Superior temporal gyrus (tissue), 1 donor: ENCODE results near the gene LCK.
"Not testable (repeated sequence)": the region's sequence is repeated elsewhere in the genome, so short reads cannot be mapped to it uniquely, and the experiment has no call there.

Experiments
- DNase-seq: peaks from one replicate; pipeline ENCODE4 v3.0.0-alpha.2; 2016; ENCODE audit errors: extremely low spot score

LCK gene

DNA sequence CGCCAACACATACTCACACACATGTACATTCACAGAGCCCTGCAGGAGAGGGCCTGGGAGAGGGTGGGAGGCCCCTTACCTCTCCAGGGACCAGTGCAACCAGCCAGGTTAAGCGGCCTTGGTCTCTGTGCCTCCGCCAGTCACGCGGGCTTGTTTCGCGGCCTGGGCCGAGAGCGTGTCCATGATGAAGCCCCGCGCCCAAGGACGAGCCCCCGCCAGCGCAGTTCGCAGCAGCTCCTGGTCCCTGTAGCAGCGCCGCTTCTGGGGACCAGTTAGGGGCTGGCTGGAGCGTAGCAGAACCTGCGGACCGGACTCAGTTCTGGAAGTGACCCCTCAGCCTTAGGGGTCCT, 11.3 kb upstream of the LCK start:
- no peak for DNase-seq

DNA sequence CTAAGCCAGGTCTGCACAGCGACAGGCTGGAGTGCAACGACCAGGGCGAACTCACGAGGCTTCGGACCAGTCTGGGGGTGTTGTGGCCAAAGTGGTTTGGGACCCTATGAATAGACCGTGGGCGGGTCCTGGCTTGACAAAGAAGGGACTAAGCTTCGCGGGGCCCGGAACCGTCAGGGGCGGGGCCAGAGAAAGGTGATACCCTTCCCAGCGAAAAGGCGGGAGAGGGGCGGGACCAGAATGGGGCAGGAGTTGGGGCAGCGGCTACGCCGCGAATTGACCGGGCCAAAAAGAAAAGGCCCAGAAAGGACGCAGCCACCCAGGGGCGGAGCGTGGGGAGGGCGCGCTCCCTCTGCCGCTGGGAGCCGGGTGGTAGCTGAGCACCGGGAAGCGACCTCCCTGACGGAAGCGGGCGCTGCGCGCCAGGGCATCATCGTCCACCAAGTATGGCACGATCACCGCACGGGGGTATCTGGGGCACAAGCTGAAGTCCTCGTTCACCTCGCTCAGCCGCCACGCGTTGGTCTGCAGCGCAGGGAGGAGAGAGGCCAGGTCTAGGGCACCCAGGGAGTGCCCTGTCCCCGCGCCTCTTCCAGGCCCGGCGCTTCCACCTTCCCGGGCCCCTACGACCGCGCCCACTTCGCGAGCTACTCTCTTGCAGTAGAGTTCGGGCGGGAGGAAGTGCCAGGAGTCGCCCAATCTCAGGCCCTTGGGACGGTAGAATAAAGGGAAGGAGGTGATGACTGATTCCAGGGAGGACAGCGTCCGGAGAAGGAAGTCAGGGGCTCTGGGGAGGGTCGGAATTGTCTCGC, 10.7 kb upstream of the LCK start:
- peak; percentile 65 for DNase-seq

DNA sequence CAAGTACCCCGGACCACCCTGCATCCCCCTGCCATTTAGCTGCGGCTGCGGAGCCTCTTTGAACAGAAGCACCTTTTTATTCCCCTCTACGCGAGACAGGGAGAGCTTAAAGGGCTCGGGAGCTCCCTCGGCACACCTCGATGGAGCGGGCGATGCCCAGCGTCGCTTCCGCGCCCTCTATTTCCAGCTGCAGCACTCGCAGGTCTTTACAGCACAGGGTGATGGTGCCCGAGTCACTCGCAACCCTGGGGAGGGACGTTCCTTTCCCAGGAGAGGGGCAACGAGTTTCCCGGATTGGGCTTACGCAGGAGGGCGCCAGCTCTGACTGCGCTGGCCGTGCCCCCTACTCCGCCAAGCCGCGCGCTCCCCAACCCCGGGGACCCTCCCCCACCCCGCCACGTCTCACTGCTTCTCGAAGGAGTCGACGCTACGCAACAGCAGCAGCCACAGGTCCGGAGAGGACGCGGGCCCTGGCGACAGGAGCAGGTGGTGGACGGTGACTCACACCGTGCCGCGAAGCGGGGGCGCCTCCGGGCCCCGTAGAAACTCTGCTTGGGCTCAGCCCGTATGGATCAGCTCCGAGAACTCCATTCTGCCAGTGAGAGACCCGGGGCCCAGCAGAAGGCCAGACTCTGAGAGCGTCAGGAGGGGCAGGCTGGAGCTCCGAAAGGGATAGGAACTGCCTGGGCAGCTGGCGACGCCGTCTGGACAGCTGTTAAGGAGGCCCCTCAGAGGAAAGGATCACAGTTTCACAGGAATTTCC, 9.9 kb upstream of the LCK start:
- peak; percentile 37 for DNase-seq

DNA sequence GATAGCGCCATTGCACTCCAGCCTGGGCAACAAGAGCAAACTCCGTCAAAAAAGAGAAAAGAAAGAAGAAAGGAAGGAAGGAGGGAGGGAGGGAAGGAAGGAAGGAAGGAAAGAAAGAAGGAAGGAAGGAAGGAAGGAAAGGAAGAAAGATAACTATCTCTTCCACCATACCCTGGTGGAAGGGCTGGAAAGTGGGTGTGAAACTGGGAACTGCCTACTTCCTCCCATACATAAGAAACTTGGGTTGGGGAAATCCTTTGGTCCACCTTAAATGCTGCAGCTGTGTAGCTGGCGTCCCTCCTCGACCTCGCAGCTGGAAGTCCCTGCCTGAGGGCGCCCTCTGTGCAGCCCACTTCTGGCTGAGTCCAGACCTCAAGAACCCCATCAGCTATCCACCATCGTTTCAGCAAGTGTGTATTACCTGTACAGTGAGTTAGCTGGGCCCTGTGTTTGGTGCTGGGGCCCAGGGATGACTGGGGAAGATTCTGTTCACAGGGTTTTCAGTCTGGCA, 8.7 kb upstream of the LCK start:
- DNase-seq, result peak; percentile 70

DNA sequence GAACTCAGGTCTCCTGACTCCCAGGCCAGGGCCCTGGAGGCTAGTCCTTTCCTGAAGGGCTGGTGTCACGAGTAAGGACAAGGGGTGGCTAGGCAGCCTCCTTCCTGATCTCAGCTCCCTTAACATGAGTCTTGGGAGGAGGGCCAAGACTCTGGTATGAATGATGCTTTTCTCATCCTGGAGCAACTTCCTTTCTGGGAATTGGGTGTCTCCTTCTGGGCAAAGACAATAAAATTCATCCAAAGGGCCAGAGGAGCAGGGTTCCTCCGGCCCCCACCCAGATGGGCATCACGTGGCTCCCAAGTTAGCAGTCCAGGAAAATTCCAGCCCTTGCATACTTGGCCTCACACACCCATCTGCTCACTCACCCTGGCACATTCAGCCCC, 4.2 kb upstream of the LCK start, which contains the start of gene FAM167B:
Gene FAM167B, plus strand, starts transcription at position 335 of the 386 bp plus-strand sequence. CDS start 200 bp downstream, outside the sequence.
- DNase-seq, result no peak

DNA sequence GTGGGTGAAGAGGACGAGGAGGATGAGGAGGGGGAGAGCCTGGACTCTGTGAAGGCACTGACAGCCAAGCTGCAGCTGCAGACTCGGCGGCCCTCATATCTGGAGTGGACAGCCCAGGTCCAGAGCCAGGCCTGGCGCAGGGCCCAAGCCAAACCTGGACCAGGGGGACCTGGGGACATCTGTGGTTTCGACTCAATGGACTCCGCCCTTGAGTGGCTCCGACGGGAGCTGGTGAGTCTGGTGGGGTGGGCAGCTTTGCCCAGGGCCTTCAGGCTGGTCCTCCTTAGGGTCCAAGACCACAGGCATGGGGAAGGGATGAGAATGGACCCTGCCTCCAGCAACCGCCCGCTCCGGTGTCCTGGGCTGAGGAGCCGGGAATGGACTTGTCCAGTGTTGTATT, 3.6 kb upstream of the LCK start:
- no peak for DNase-seq

DNA sequence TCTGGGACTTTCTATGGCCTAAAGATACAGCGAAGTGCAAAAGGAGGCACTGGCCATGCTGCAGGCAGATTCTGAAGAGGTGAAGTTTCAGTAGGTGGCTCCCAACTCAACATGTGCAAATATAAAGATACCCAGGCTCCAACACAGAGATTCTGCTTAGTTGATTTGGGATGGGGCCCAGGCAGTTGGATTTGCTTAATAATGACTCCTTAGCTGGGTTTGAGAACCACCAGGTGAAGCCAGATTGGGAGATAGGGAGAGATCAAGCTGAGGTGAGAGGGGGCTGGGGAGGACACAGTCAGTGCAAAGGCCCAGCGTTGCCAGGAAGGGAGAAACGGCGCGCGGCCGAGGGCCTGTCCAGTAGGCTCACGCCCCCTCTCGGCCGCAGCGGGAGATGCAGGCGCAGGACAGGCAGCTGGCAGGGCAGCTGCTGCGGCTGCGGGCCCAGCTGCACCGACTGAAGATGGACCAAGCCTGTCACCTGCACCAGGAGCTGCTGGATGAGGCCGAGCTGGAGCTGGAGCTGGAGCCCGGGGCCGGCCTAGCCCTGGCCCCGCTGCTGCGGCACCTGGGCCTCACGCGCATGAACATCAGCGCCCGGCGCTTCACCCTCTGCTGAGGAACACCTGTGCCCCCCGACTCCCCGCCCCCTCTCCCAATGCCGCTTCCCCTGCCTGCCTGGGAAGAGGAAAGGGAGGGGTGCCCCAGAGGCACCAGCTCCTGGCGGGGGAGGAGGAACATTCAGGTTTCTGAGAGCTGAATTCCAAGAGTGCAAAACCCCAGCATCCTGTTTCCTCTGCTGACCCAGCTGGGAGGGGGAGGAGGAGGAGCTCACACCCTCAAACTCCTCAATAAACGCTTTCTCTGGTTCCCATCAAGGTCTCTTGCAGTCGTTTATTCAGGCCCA, 2.8 kb upstream of the LCK start:
- DNase-seq, result no peak

DNA sequence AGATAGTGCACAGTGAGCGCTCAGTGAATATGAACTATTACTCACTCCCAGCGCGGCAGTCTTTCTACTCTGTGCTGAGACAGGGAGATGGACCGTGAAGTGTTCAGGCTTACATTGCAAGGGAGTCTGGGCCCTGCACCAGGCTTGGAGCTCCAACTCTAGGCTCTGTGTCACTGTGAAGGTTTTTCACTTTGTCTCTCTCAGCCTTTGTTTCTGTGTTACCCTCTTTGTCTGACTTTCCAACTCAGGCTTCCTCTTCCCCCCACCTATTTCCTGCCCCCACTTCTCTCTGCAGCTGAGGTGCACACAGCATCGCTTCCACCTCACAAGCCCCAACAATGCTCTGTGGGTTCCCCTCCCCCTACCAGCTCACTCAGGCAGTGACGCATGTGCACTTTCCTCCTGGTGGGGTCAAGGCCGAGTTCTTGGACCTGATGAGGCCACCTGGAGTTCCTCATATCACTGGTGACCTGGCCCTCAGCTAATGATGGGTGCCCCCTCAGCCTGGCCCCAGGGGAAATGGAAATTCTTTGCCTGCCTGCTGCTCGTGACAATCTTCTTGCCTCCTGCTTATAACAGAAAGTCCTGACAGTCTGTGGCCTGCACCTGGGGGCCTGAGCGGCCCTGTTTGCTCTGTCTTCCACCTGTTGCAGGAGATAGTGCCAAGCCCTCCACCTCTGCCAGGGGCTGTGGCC, 1.1 kb upstream of the LCK start:
- DNase-seq, result no peak

DNA sequence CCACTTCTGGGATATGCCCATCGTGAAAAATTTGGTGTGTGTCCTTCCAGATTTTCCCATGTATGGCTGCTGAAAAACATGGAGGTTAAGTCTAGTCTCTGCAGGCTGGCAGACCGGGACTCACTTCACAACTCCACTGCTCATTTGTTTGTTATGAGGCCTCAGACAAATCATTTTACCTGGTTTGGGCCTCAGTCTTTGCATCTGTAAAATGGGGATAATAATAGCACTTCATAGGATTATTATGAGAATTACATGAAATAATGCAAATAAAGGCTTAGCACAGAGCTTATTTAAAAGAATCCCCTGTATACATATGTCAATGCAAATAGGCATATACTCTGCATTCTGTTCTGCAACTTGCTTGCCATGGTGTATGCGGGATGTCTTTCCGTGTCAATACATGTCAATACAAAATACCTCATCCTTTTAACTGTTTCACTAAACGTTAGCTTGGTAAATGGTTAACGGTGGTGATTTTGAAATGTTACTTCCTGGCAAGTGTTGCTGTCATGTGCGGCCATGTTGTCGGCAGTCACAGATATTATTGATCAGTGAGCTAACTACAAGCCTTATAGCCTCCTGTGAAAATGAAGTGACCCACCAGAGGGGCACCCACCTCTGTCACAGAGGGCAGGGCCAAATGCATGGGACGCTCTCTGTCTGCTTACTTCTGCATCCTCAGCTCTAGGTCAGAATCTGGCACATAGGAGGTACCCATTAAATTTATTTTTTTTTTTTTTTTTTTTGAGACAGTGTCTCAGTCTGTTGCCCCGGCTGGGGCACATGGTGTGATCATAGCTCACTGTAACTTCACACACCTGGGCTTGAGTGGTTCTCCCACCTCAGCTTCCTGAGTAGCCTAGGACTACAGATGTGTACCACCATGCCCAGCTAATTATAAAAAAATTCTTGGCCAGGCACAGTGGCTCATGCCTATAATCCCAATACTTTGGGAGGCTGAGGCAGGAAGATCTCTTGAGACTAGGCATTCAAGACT, 4.3 kb downstream of the LCK start:
- DNase-seq, result no peak

DNA sequence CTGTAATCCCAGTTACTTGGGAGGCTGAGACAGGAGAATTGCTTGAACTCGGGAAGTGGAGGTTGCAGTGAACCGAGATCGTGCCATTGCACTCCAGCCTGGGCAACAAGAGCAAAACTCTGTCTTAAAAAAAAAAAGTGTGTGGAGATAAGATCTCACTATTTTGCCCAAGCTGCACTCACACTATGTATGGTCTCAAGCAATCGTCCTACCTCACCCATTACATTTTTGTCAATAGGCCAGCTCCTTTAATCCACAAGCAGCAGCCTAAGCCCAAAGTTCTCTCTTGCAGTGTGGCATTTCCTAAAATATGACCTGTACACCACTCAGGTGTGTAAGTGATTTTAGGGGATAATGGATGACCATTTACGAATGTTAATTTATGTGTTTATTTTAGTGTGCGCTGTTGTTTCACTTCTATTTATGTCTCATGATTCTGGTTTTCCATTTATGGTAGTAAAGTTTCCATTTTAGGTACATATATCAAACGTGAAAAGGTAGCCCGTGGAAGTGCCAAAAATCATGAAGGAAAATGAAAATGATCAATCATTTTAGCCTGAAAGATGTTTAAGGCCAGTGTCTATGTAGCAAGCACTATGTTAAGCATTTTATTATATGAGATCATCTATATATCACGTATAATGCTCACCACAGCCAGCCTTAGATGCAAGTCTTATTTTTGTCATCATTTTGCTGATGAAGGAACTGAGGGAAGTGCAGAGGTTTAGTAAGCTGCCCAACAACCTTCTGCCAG, 5.6 kb downstream of the LCK start:
- DNase-seq, result no peak

DNA sequence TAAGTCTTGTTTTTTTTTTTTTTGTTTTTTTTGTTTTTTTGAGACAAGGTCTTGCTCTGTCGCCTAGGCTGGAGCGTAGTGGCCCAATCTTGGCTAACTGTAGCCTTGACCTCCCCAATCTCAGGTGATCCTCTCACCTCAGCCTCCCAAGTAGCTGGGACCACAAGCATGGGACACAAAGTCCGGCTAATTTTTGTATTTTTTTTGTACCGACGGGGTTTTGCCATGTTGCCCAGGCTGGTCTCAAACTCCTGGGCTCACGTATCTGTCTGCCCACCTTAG, 6.1 kb downstream of the LCK start:
- no peak for DNase-seq

DNA sequence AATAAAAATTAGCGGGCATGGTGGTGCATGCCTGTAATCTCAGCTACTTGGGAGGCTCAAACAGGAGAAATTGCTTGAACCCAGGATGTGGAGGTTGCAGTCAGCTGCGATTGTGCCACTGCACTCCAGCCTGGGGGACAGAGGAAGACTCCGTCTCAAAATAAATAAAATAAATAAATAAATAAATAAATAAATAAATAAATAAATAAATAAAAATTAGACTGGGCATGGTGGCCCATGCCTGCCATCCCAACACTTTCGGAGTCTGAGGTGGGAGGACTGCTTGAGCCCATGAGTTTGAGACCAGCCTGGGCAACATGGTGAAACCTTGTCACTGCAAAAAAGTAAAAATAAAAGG, 12.2 kb downstream of the LCK start:
- not testable (repeated sequence) for DNase-seq

DNA sequence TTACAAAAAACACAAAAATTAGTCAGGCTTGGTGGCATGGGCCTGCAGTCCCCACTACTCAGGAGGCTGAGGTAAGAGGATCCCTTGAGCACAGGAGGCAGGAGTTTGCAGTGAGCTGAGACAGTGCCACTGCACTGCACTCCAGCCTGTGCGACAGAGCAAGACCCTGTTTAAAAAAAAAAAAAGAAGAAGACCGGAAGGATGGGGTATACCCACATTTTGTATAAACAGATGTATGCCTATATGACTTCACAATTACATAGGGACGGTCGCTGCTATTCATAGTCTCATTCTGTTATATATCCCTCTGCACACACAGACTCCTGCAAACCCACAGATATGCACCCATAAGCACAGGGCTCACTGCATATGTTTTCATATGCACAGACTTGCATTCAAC, 12.7 kb downstream of the LCK start:
- DNase-seq, result no peak

DNA sequence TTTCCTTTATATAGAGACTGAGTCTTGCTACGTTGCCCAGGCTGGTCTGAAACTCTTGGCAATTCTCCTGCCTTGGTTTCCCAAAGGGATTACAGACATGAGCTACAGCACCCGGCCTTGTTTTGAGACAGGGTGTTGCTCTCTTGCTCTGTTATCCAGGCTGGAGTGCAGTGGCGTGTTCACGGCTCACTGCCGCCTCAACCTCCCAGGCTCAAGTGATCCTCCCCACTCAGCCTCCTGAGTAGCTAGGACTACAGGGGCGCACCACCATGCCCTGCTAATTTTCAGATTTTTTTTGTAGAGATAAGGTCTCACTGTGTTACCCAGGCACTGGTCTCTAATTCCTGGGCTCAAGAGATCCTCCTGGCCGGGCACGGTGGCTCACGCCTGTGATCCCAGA, 14.8 kb downstream of the LCK start:
- no peak for DNase-seq

DNA sequence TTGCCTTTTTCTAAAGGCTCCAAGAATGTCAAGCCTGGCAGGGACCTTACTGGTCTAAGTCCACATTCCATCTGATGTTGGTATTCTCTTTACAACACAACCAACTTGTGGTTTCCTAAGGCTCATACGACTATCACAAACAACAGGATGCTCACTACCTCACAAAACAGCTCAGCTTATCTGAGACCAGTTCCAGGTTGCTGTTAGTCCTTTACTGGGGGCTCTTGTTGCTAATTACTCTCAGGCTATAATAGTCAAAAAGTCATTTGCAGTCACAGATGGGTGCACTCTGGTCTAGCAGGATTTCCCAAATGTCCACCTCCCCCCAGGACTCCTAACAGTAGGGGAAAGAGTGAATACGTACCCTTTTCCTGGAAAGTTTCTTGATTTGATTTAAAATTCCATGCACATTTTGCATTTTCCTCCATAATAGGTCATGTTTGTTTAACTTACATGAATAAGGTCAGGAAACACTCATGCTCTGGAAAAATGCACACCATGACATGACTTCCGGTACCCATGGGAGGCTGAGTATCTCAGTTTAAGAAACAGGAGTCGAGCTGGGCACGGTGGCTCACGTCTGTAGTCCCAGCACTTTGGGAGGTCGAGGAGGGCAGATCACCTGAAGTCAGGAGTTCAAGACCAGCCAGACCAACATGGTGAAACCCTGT, 16.0 kb downstream of the LCK start:
- no peak for DNase-seq

DNA sequence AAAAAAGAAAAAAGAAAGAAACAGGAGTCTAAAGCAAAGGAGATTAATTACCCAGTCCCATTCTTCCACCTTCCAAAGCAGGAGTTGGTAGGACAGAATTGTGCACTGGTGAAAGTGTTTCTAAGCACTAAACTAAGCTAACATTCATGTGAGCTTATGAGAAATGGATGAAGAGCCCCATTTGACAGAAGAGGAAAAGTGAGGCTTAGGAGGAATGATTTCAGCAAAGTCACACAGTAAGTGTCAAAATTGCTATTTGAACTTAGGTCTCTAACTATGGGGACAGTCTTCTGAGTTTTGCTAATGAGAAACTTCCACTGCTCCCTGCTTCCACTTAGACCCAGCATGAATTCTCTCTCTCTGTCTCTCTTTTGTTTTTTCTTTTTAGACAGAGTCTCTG, 18.7 kb downstream of the LCK start:
- no peak for DNase-seq

DNA sequence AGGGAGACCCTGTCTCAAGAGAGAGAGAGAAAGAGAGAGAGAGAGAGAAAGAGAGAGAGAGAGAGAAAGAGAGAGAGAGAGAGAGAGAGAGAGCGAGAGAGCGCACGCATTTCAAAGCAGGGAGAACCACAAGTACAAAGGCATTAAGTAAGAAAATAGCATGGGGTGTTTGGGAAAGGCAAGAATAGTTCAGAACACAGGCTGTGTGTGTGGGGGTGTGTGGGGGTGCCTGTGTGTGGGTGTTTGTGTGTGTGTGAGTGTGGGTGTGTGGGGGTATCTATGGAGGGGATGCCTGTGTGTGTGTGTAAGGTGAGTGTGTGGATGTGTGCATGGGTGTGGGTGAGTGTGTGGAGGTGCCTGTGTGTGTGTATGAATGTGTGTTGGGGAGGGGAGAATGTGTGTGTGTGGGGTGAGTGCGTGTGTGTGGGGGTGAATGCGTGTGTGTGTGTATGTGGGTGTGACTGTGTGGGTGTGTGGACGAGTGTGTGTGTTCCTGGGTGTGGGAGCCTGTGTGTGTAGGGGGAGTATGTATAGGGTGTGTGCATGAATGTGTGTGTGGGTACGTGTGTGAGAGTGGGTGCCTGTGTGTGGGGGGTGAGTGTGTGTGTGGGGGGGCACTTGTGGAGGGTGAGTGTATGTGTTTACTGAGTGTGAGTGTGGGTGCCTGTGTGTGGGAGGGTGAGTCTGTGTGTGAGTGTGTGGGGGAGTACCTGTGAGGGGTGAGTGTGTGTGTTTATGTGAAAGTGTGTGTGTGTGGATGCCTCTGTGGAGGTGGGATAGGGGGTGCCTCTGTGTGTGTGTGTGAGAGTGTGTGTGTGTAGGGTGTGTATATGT, 21.7 kb downstream of the LCK start:
- DNase-seq, result no peak
